A673 (cell line): ENCODE results near the gene PBXIP1.

ENCODE experiments used
- EZH2 ChIP-seq: fragments of 200-600 bp; sonication (generic); IDR thresholded peaks from 2 replicates; pipeline ENCODE4 v1.6.1; 2017; ENCODE audit warnings: borderline replicate concordance, low read depth, mild to moderate bottlenecking, mixed read lengths, antibody characterized with exemption, low read length; ENCODE audit not compliant: poor library complexity, severe bottlenecking
- TF ChIP-seq, protein P1 (sequence below): fragments of 300-800, 200-600 bp; sonication (generic); conservative IDR thresholded peaks from 2 replicates; pipeline ENCODE4 v1.5.1; 2017; ENCODE audit warnings: low read depth, mild to moderate bottlenecking, antibody characterized with exemption, low read length, moderate library complexity, mixed read lengths

DNA sequence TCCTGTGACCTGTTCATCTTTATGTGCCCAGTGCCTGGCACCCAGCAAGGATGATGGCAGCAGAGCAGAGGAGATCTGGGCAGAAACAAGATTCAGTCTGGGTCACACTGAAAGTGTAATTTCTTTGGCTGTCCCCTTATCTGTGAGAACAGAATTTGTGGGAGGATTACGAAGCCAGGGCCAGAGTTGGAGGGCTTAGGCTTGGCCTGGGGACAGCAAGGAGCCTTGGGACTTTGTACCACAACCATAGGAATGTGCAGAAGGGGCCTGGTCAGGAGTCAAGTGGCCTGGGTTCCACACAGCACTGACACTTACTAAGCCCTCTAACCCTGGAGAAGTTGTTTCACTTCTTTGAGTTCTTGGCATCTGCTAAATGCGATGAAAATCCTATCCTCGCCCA is 32.2 kb downstream of the PBXIP1 start:
- no peak for TF ChIP-seq EZH2
- TF ChIP-seq, protein P1, sequence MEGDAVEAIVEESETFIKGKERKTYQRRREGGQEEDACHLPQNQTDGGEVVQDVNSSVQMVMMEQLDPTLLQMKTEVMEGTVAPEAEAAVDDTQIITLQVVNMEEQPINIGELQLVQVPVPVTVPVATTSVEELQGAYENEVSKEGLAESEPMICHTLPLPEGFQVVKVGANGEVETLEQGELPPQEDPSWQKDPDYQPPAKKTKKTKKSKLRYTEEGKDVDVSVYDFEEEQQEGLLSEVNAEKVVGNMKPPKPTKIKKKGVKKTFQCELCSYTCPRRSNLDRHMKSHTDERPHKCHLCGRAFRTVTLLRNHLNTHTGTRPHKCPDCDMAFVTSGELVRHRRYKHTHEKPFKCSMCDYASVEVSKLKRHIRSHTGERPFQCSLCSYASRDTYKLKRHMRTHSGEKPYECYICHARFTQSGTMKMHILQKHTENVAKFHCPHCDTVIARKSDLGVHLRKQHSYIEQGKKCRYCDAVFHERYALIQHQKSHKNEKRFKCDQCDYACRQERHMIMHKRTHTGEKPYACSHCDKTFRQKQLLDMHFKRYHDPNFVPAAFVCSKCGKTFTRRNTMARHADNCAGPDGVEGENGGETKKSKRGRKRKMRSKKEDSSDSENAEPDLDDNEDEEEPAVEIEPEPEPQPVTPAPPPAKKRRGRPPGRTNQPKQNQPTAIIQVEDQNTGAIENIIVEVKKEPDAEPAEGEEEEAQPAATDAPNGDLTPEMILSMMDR = no peak
